Endothelial cell of umbilical vein (primary cell): ENCODE results near the gene CARD16. TPM values are rescaled to one million over a fixed set of nuclear protein-coding genes. Genes with fewer than 3 reads are reported as not detected.

ENCODE experiments used
- BruUV-seq: library from RNA; stranded (reverse); fragments of 400-500 nt; replicated peaks from 2 replicates; lab custom pipeline; 2021; lab: Mats Ljungman, UMichigan
- CTCF ChIA-PET: fragments of 300-600, 350-600 bp; sonication (Branson Sonifier 250); formaldehyde crosslinking; loops from one replicate; lab custom pipeline; 2021; ENCODE audit warnings: antibody characterized with exemption, inconsistent platforms; lab: Charles Lee
- POLR2A ChIA-PET: fragments of 300-600, 350-600 bp; sonication (Branson Sonifier 250); formaldehyde crosslinking; loops from one replicate; lab custom pipeline; 2021; ENCODE audit warnings: antibody characterized with exemption, inconsistent platforms; lab: Charles Lee
- DNase-seq: peaks from one replicate; pipeline ENCODE4 v3.0.0-alpha.2; 2011; ENCODE audit warnings: low read depth, low spot score
- FAIRE-seq: peaks from 2 replicates; lab custom pipeline; 2011; peaks lifted over from hg19 to GRCh38; lab: Jason Lieb, UNC
- H2AFZ ChIP-seq: 2 replicates; pipeline ENCODE4 v1.6.0; 2012; ENCODE audit warnings: low read depth, low read length, control low read depth, inconsistent platforms
- H3K27ac ChIP-seq: 2 replicates; pipeline ENCODE4 v1.5.1; 2011; ENCODE audit warnings: low read depth, mild to moderate bottlenecking, control low read depth, low read length, moderate library complexity; ENCODE audit not compliant: insufficient read depth
- H3K27me3 ChIP-seq, 2 experiments: 2 replicates each; pipeline versions ENCODE4 v1.6.0 to v1.6.1; 2011; ENCODE audit warnings: low read length in 2 of 2, mixed read lengths in 1 of 2; ENCODE audit not compliant: control insufficient read depth in 2 of 2, insufficient read depth in 2 of 2
- H3K36me3 ChIP-seq, 2 experiments: 2 replicates in 1 of 2; 3 replicates in 1 of 2; pipeline ENCODE4 v1.5.1; 2011; ENCODE audit warnings: low read length in 2 of 2, mild to moderate bottlenecking in 1 of 2, moderate library complexity in 1 of 2; ENCODE audit not compliant: control insufficient read depth in 2 of 2, insufficient read depth in 2 of 2; ENCODE audit errors: extremely low read depth in 1 of 2
- H3K4me1 ChIP-seq: 3 replicates; pipeline ENCODE4 v1.5.1; 2011; ENCODE audit warnings: mild to moderate bottlenecking, low read length; ENCODE audit not compliant: control insufficient read depth, insufficient read depth; ENCODE audit errors: extremely low read depth
- H3K4me2 ChIP-seq: 2 replicates; pipeline ENCODE4 v1.6.1; 2011; ENCODE audit warnings: low read length, control low read depth, mixed read lengths; ENCODE audit not compliant: insufficient read depth
- H3K4me3 ChIP-seq, 3 experiments: fragments of 200-600 bp in 1 of 3; sonication (generic), shearing (Covaris generic) in 1 of 3; replicated peaks in 1 of 3; 2 replicates each; pipeline ENCODE4 v1.5.1; 2011 to 2016; ENCODE audit warnings: control low read depth in 3 of 3, low read length in 3 of 3, mild to moderate bottlenecking in 2 of 3, inconsistent platforms in 1 of 3, low read depth in 1 of 3, moderate library complexity in 1 of 3; ENCODE audit not compliant: insufficient read depth in 1 of 3
- H3K79me2 ChIP-seq: 2 replicates; pipeline ENCODE4 v1.6.0; 2012; ENCODE audit warnings: low read length, inconsistent platforms; ENCODE audit not compliant: control insufficient read depth, insufficient read depth
- H3K9ac ChIP-seq: replicated peaks from 2 replicates; pipeline ENCODE3; 2011; ENCODE audit warnings: low read length, control low read depth; ENCODE audit not compliant: insufficient read depth; ENCODE audit errors: extremely low read depth
- H3K9me1 ChIP-seq: replicated peaks from 3 replicates; pipeline ENCODE4 v1.6.0; 2011; ENCODE audit warnings: mild to moderate bottlenecking, low read length; ENCODE audit not compliant: control insufficient read depth, insufficient read depth; ENCODE audit errors: extremely low read depth
- H3K9me3 ChIP-seq: replicated peaks from 2 replicates; pipeline ENCODE4 v1.5.1; 2012; ENCODE audit warnings: low read length, inconsistent platforms; ENCODE audit not compliant: control insufficient read depth, insufficient read depth
- H4K20me1 ChIP-seq: replicated peaks from 2 replicates; pipeline ENCODE3; 2011; ENCODE audit warnings: mild to moderate bottlenecking, low read length; ENCODE audit not compliant: control insufficient read depth, insufficient read depth; ENCODE audit errors: extremely low read depth
- CTCF ChIP-seq, 2 donors: IDR thresholded peaks; 1 replicate in 1 of 2; 2 replicates in 1 of 2; pipeline ENCODE4 v1.5.1; 2011; ENCODE audit warnings: low read length in 2 of 2, mild to moderate bottlenecking in 2 of 2, moderate library complexity in 2 of 2, control low read depth in 1 of 2, inconsistent platforms in 1 of 2, low read depth in 1 of 2; ENCODE audit not compliant: insufficient read depth in 1 of 2; ENCODE audit errors: extremely low read depth in 1 of 2
- FOS ChIP-seq: IDR thresholded peaks from 2 replicates; pipeline ENCODE4 v1.6.1; 2011; ENCODE audit warnings: mild to moderate bottlenecking, low read length, moderate library complexity, borderline replicate concordance; ENCODE audit not compliant: insufficient read depth
- GATA2 ChIP-seq: IDR thresholded peaks from 2 replicates; pipeline ENCODE4 v1.7.0; 2011; ENCODE audit warnings: low read depth, mild to moderate bottlenecking, moderate library complexity, mixed read lengths, low read length; ENCODE audit not compliant: insufficient read length, insufficient read depth
- JUN ChIP-seq: IDR thresholded peaks from 2 replicates; pipeline ENCODE4 v1.6.1; 2011; ENCODE audit warnings: borderline replicate concordance, low read depth; ENCODE audit not compliant: insufficient read length, insufficient read depth
- MAX ChIP-seq: IDR thresholded peaks from 2 replicates; pipeline ENCODE4 v1.6.1; 2011; ENCODE audit not compliant: insufficient read depth, insufficient read length
- MYC ChIP-seq: IDR thresholded peaks from one replicate; pipeline ENCODE4 v1.6.1; 2011; ENCODE audit warnings: mild to moderate bottlenecking, low read depth, low read length
- POLR2A ChIP-seq: IDR thresholded peaks from 2 replicates; pipeline ENCODE4 v1.6.1; 2012; ENCODE audit warnings: low read depth, mild to moderate bottlenecking, control low read depth, low read length
- POLR2AphosphoS5 ChIP-seq: IDR thresholded peaks from 2 replicates; pipeline ENCODE4 v1.6.1; 2012; ENCODE audit warnings: low read depth, mild to moderate bottlenecking, control low read depth, low read length, moderate library complexity; ENCODE audit not compliant: insufficient read depth
- dilution Hi-C: fragments of 300-500 bp; cut with MboI; formaldehyde crosslinking; loops from one replicate; pipeline ENCODE4 v1.15.0; 2019; ENCODE audit warnings: low sequenced_read_pairs; ENCODE audit not compliant: extremely low pct_ligation_motif_present
- intact Hi-C: fragments of 100-400 bp; cut with micrococcal nuclease; formaldehyde crosslinking; loops from one replicate; pipeline ENCODE4 v1.10.0; 2022
- polyA plus RNA-seq, 4 experiments: library from polyadenylated mRNA; depleted of rRNA in 3 of 4; stranded (reverse) in 3 of 4; unstranded in 1 of 4; fragments of >200 nt; gene quantifications; 2 replicates each; pipeline versions ENCODE4 v1.2.1 to v1.2.3, GENCODE V29; 2011 to 2012; ENCODE audit warnings: missing spikeins in 1 of 4
- total RNA-seq: library from RNA; stranded (reverse); gene quantifications from 2 replicates; pipeline ENCODE4 v1.2.3, GENCODE V29; 2021

Gene CARD16
- total and polyA plus RNA-seq, 2 donors (not counting 3 experiments of a cell fraction or from before 2014, with no cell fraction given), result 26.8 to 76.6 TPM

DNA sequence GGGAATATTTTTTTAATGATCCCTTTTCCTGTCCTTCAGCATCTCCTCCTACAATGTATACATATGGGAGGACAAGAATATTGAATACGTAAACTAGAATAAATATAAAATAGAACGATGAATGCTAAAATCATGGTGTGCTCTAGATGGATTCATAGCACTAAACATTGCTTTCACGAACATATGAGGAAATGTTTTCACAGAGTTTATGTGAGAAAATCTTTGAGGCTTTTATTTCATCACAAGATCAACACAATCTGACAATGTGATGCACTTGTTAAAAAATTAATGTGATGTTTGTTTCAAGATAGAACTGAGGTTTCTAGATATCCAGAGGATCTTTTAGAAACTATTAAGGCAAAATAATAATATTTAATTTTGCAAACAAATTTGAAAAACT lies 3.0 kb downstream of the CARD16 start:
- Histone ChIP-seq H3K36me3 (no peaks in the 10 kb centered on the region), H3K27me3 (no peaks in the 10 kb centered on the region), H3K9me3 (no peaks in the 10 kb centered on the region), H3K4me2 (peak overlapping the region; percentile 15), H3K4me3 (no peak overlapping the region), H3K27ac (no peak overlapping the region), H4K20me1 (no peaks in the 10 kb centered on the region), H2AFZ (no peak overlapping the region), H3K4me1 (peaks cover 33% of the 10 kb centered on the region), H3K9ac (no peak overlapping the region), H3K9me1 (no peaks in the 10 kb centered on the region), H3K79me2 (peaks cover 11% of the 10 kb centered on the region)
- no TSS peak for BruUV-seq
- DNase-seq (no peak), FAIRE-seq (no peak)
- CTCF ChIA-PET, result no interaction called here
- dilution Hi-C loops, result no loop called here
- TF ChIP-seq POLR2A, result no peak
- TF ChIP-seq GATA2, result no peak
- no peak for TF ChIP-seq POLR2AphosphoS5
- TF ChIP-seq FOS, result no peak
- TF ChIP-seq MYC, result no peak
- TF ChIP-seq MAX, result no peak
- TF ChIP-seq JUN, result no peak
- TF ChIP-seq CTCF (IDR thresholded peaks at IDR 0.05; ENCODE audit: extremely low read depth in 1 of 2, insufficient read depth in 1 of 2, low read depth in 1 of 2, low read length in 2 of 2), result no peak
- intact Hi-C loops, result loop anchor here (10.0 kb wide), 2 partner anchors 983 to 1417 kb away; partner anchors contain the start of gene MSANTD4
- POLR2A ChIA-PET, result no interaction called here
